HUES48 (cell line): Measurements from ENCODE around the gene RIMBP2.

ENCODE experiments used
- H3K27ac ChIP-seq: one replicate; pipeline ENCODE4 v1.7.0; 2013; ENCODE audit warnings: low read depth, low read length, inconsistent platforms
- H3K27me3 ChIP-seq: 2 replicates; pipeline ENCODE4 v1.6.1; 2013; ENCODE audit warnings: mild to moderate bottlenecking, low read length; ENCODE audit not compliant: control insufficient read depth, insufficient read depth
- H3K36me3 ChIP-seq: 2 replicates; pipeline ENCODE4 v1.6.1; 2013; ENCODE audit warnings: low read length; ENCODE audit not compliant: control insufficient read depth, insufficient read depth
- H3K4me1 ChIP-seq: 2 replicates; pipeline ENCODE4 v1.6.1; 2013; ENCODE audit warnings: mild to moderate bottlenecking, low read length; ENCODE audit not compliant: control insufficient read depth, insufficient read depth
- H3K4me3 ChIP-seq: 2 replicates; pipeline ENCODE4 v1.5.1; 2013; ENCODE audit warnings: mild to moderate bottlenecking, low read depth, low read length
- H3K9ac ChIP-seq: 2 replicates; pipeline ENCODE4 v1.6.1; 2013; ENCODE audit warnings: mild to moderate bottlenecking, low read depth, low read length, moderate library complexity
- H3K9me3 ChIP-seq: 2 replicates; pipeline ENCODE4 v1.6.1; 2013; ENCODE audit warnings: low read length; ENCODE audit not compliant: control insufficient read depth, insufficient read depth

The RIMBP2 gene

GRCh38 chr12:130425698-130426245, 290.3 kb downstream of the RIMBP2 start:
- Histone ChIP-seq H3K9me3 (no peaks in the 10 kb centered on the region), H3K36me3 (no peaks in the 10 kb centered on the region), H3K27ac (no peak overlapping the region), H3K27me3 (no peaks in the 10 kb centered on the region), H3K4me1 (no peaks in the 10 kb centered on the region), H3K9ac (no peak overlapping the region), H3K4me3 (no peak overlapping the region)

DNA sequence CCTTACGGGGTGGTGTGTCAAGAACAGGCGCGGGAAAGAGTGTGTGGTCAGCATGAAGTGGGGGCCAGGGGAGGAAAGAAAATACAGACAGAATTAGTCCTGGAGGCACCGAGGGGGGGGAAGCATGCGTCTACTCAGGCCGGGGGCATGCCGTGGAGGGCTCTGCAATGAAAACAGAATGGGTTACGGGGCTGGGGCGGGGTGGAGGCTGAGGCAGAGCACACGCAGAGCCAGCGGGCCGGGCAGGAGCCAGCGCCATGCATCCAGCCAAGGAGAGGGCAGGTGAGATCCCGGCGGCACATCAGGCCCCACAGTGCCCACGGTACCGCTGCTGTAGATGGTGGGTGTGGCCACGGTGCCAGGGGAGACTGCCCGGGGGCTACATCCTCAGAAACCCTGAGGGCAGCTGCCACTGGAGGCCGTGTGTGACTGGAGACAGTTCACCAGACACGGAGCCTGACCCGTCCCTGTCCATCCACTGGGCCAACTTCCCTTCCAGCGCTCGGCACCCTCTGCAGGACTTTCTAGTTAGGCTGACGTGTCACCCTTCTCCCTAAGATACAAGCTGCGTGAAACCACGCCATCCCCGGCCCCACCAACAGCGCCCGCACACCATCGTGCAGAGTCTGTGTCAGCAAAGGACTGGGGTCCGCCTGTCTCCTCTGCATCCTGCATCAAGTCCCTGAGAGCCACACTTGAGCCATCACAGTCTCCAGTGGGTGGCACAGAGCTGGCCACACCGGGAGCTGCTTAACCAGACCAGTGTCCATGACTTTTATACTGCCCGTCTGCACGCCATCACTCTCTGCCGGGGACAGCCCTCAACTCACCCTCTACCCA, 291.0 kb downstream of the RIMBP2 start:
- H3K27me3 ChIP-seq, result no peaks in the 10 kb centered on the region; the same call in 1 of the 2 replicates
- H3K4me1 ChIP-seq, result no peaks in the 10 kb centered on the region
- no peak overlapping the region for H3K27ac ChIP-seq
- H3K9me3 ChIP-seq, result no peaks in the 10 kb centered on the region
- H3K9ac ChIP-seq, result no peak overlapping the region
- H3K36me3 ChIP-seq, result no peaks in the 10 kb centered on the region
- no peak overlapping the region for H3K4me3 ChIP-seq

DNA sequence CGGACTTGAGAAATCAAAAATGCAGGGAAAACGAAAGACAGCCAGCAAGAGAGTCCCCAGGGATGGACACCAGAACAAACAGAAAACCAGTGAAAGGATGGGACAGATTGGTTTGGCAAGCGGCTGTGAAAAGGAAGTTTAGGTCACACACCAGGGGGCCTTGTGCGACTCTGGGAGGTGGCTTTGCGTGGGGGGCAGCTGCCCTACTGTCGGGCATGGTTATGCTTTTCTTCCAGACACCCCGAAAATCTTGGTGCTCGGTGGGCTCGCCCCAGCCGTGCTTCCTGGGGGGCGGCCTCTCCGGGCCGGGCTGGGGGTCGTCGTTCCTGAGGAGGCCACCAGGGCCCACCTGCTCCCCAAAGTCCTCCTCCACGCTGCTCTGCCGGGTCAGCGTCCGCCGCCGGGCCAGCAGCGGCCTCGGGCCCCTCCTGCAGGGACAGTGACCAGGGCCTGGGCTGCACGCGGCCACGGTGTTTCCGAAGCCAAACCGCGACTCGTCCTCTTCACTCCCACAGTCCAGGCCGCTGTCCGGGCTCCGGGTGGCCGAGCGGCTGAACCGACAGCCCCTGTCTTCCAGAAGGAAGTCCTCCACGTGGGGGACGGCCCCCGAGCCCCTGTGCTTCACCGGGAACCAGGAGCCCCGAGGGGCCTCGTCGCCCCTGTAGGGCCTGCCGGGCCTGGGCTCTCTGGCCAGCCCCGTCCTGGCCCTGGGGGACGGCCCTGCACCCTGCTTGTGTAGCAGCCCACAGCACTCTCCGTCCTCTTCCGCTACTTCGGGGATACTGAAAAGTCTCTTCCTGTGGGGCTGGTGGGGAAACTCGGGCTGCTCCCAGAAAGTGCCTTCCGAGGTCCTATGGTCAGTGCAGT, 291.9 kb downstream of the RIMBP2 start:
- Histone ChIP-seq H3K27me3 (no peaks in the 10 kb centered on the region; the same call in 1 of the 2 replicates), H3K4me3 (no peak overlapping the region), H3K27ac (no peak overlapping the region), H3K9me3 (no peaks in the 10 kb centered on the region), H3K36me3 (no peaks in the 10 kb centered on the region), H3K4me1 (no peaks in the 10 kb centered on the region), H3K9ac (no peak overlapping the region)

DNA sequence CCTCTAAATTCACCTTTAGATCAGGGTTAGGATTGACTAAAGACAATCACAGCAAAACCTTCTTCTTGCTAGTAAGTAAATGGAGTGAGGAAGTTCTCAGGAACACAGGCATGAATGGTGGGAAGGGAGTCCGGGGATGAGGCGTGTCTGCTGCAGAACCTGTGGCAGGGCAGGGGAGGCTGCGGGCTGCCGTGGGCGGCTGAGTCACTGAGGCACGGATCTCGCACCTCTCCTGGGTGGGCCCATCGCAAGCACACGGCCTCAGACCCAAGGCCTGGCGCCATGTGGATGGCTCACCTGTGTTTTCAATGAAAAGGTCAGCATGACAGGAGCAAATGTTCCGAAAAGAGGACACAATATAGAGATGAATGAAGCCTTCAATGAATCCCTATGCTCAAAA, 293.0 kb downstream of the RIMBP2 start:
- Histone ChIP-seq H3K9ac (no peak overlapping the region), H3K9me3 (no peaks in the 10 kb centered on the region), H3K4me1 (no peaks in the 10 kb centered on the region), H3K27me3 (no peaks in the 10 kb centered on the region; the same call in 1 of the 2 replicates), H3K36me3 (no peaks in the 10 kb centered on the region), H3K4me3 (no peak overlapping the region), H3K27ac (no peak overlapping the region)

- Histone ChIP-seq H3K27me3 (no peaks in the 10 kb centered on the region; the same call in 1 of the 2 replicates), H3K4me1 (no peaks in the 10 kb centered on the region), H3K4me3 (no peak overlapping the region), H3K27ac (no peak overlapping the region), H3K9me3 (no peaks in the 10 kb centered on the region), H3K36me3 (no peaks in the 10 kb centered on the region), H3K9ac (no peak overlapping the region)
These were observed 293.4 kb downstream of the RIMBP2 start for GRCh38 chr12:130422676-130423075.

- no peak overlapping the region for H3K4me3 ChIP-seq
- H3K9me3 ChIP-seq, result no peaks in the 10 kb centered on the region
- no peaks in the 10 kb centered on the region for H3K4me1 ChIP-seq
- H3K27ac ChIP-seq, result no peak overlapping the region
- no peaks in the 10 kb centered on the region; the same call in 1 of the 2 replicates for H3K27me3 ChIP-seq
- H3K9ac ChIP-seq, result no peak overlapping the region
- H3K36me3 ChIP-seq, result no peaks in the 10 kb centered on the region
These were observed 294.2 kb downstream of the RIMBP2 start for GRCh38 chr12:130421896-130422295.

DNA sequence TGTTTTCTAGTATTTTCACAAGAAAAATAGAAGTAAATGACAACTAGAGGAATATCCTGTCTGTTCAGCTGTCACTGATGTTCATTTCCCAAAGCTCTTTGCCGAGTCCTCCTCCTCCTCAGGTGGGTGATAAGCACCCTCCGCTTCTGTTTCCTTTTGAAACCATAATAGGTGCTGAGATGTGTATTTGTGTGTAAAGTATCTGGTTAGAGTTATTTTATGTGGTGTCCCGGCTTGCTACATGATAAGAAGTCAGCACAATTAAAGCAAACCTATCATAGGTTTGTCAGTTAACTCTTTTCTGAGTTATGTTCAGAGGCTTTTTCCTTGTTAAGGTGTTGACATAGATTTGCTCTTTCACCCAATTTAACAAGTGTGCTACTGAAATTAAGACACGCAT, 296.0 kb downstream of the RIMBP2 start:
- H3K27me3 ChIP-seq, result no peaks in the 10 kb centered on the region; the same call in 1 of the 2 replicates
- H3K36me3 ChIP-seq, result no peaks in the 10 kb centered on the region
- H3K4me1 ChIP-seq, result no peaks in the 10 kb centered on the region
- no peaks in the 10 kb centered on the region for H3K9me3 ChIP-seq
- no peak overlapping the region for H3K4me3 ChIP-seq
- no peak overlapping the region for H3K27ac ChIP-seq
- H3K9ac ChIP-seq, result no peak overlapping the region

DNA sequence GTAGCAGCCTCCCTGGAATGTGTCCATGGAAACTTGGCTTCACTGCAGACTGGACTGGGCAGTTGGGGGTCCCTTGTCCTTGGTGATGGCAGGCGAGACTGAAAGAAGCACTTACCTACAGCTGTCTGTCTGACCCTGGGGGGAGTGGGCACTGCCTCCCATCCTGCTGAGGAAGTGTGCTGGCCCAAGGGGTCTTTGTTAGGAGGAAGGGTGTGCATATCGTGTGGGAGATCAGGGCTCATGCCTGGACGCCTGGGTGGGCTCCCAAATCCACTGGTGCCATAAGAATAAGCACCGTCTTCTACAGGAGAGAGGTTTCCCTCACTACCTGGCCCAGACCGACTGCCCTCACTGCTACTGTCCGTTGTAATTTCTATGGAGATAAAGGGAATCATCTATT, 297.0 kb downstream of the RIMBP2 start:
- no peaks in the 10 kb centered on the region for H3K4me1 ChIP-seq
- H3K36me3 ChIP-seq, result no peaks in the 10 kb centered on the region
- no peak overlapping the region for H3K4me3 ChIP-seq
- no peaks in the 10 kb centered on the region for H3K9me3 ChIP-seq
- H3K27ac ChIP-seq, result no peak overlapping the region
- H3K9ac ChIP-seq, result no peak overlapping the region
- H3K27me3 ChIP-seq, result no peaks in the 10 kb centered on the region; the same call in 1 of the 2 replicates

DNA sequence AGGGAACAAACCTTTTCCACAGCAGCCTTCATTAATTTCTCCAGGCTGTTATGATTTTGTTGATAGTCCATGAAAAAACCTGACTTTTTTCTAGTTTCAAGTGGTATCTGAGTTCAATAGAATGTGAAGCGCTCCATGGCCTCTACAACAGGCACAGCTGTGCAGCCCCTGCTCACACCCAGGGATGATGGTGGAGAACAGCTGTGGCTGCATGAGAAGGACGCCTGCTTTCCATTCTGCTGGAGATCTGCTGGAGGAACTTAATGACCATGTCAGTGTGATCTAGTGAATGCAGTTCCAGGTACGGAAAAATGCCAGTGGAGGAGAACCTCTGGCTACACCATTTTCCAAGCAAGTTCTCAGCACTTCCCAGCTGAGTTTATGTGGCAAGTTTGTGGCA, 297.8 kb downstream of the RIMBP2 start:
- Histone ChIP-seq H3K27ac (no peak overlapping the region), H3K9me3 (no peaks in the 10 kb centered on the region), H3K4me1 (no peaks in the 10 kb centered on the region), H3K4me3 (no peak overlapping the region), H3K27me3 (no peaks in the 10 kb centered on the region; the same call in 1 of the 2 replicates), H3K9ac (no peak overlapping the region), H3K36me3 (no peaks in the 10 kb centered on the region)

- Histone ChIP-seq H3K36me3 (no peaks in the 10 kb centered on the region), H3K9ac (no peak overlapping the region), H3K27ac (no peak overlapping the region)
These were observed 301.7 kb downstream of the RIMBP2 start for GRCh38 chr12:130414381-130414780.

DNA sequence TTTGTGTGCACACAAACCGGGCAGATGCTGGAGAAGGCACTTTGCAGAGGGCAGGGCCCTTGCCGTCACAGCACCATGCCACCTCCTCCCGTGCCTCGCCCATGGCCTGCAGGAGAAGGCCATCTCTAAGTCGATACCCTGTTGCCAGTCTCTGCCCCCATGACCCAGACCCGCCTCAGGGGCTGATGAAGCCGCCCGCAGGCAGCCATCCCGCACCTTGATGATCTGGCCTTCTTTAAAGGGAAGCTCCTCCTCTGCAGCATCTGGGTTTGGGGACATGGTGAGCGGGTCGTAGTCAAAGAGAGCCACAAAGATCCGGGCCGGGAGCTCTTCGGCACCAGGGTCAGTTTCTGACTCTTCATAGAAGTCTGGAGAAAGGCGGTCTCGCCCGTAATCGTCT, 302.2 kb downstream of the RIMBP2 start:
- Histone ChIP-seq H3K9ac (no peak overlapping the region), H3K4me3 (no peak overlapping the region), H3K36me3 (no peaks in the 10 kb centered on the region), H3K4me1 (no peaks in the 10 kb centered on the region), H3K27ac (no peak overlapping the region), H3K27me3 (no peaks in the 10 kb centered on the region), H3K9me3 (no peaks in the 10 kb centered on the region)

More at GRCh38 chr12:130414381-130414780, 301.7 kb downstream of the RIMBP2 start:
- Histone ChIP-seq H3K9me3 (no peaks in the 10 kb centered on the region), H3K4me1 (no peaks in the 10 kb centered on the region), H3K4me3 (no peak overlapping the region), H3K27me3 (no peaks in the 10 kb centered on the region)
